ENCODE data around the gene GALNT7.

DNA sequence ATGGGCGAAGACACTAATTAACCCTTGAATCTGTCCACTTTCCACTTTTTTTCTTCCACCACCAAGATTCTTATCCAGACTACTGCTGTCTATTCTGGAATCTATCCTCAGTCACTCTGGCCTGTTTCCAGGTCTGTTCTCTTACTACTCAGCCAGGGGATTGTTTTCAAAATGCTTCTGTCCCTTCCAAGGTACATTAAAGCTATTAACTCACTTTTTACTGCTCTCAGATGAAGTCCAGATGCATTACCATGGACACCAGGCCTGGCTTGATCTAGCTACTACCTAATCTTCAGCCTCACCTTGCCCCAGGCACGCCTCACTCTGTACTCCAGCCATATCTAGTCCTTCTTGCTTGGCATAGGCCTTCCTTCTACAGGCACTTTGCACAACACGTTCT, 66.4 kb downstream of the GALNT7 start:
- TF ChIP-seq, protein P1, sequence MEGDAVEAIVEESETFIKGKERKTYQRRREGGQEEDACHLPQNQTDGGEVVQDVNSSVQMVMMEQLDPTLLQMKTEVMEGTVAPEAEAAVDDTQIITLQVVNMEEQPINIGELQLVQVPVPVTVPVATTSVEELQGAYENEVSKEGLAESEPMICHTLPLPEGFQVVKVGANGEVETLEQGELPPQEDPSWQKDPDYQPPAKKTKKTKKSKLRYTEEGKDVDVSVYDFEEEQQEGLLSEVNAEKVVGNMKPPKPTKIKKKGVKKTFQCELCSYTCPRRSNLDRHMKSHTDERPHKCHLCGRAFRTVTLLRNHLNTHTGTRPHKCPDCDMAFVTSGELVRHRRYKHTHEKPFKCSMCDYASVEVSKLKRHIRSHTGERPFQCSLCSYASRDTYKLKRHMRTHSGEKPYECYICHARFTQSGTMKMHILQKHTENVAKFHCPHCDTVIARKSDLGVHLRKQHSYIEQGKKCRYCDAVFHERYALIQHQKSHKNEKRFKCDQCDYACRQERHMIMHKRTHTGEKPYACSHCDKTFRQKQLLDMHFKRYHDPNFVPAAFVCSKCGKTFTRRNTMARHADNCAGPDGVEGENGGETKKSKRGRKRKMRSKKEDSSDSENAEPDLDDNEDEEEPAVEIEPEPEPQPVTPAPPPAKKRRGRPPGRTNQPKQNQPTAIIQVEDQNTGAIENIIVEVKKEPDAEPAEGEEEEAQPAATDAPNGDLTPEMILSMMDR (IDR thresholded peaks at IDR 0.05): no peak
- TF ChIP-seq POLR2A (IDR thresholded peaks at IDR 0.05): no peak
